HepG2 (cell line): Measurements from ENCODE around the gene ITPR1. TPM values are rescaled to one million over a fixed set of nuclear protein-coding genes. Genes with fewer than 3 reads are reported as not detected.

Source experiments
- FOXA3 ChIP-seq: IDR thresholded peaks from 2 replicates; pipeline ENCODE4 v1.6.1; 2016; ENCODE audit warnings: missing genetic modification reagents, missing compliant biosample characterization
- GZF1 ChIP-seq: sonication (generic); formaldehyde crosslinking; IDR thresholded peaks from 2 replicates; pipeline ENCODE4 v1.5.1; 2020; ENCODE audit warnings: mild to moderate bottlenecking, missing genetic modification reagents
- HNRNPL ChIP-seq: fragments of 200-400 bp; formaldehyde crosslinking; IDR thresholded peaks from 2 replicates; pipeline ENCODE4 v1.6.1; 2017; ENCODE audit warnings: mild to moderate bottlenecking, low read depth, low read length
- JUNB ChIP-seq: sonication (generic); formaldehyde crosslinking; IDR thresholded peaks from 2 replicates; pipeline ENCODE4 v1.8.0; 2022; ENCODE audit warnings: missing genetic modification reagents, mild to moderate bottlenecking, borderline replicate concordance
- MIER2 ChIP-seq: IDR thresholded peaks from 2 replicates; pipeline ENCODE4 v1.6.1; 2016; ENCODE audit warnings: missing biosample characterization, missing genetic modification reagents
- PAWR ChIP-seq: sonication (generic); formaldehyde crosslinking; IDR thresholded peaks from 2 replicates; pipeline ENCODE4 v1.4.0; 2020; ENCODE audit warnings: missing genetic modification reagents, mild to moderate bottlenecking, borderline replicate concordance
- SNRNP70 ChIP-seq: fragments of 200-400 bp; formaldehyde crosslinking; IDR thresholded peaks from 2 replicates; pipeline ENCODE4 v1.6.1; 2017; ENCODE audit warnings: mild to moderate bottlenecking, low read depth, low read length, moderate library complexity
- ZKSCAN1 ChIP-seq: fragments of 150-350 bp; IDR thresholded peaks from 2 replicates; pipeline ENCODE4 v1.6.1; 2014; ENCODE audit warnings: low read length
- polyA plus RNA-seq, 8 experiments: library from polyadenylated mRNA; depleted of rRNA in 3 of 8; stranded (reverse) in 7 of 8; unstranded in 1 of 8; fragments of >200 nt; fragmentation: Illumina TruSeq in 4 of 8; extraction: Trizol in 4 of 8; gene quantifications; 2 replicates each; pipeline versions ENCODE4 v1.2.1 to v1.2.3, GENCODE V29; 2011 to 2016; ENCODE audit warnings: low read depth in 4 of 8, missing spikeins in 1 of 8, mixed read lengths in 1 of 8; ENCODE audit not compliant: insufficient read depth in 1 of 8
- total RNA-seq, 5 experiments: library from RNA; depleted of rRNA; stranded (reverse); fragments of >200 nt; fragmentation: Illumina TruSeq; extraction: Trizol; gene quantifications; 2 replicates each; pipeline ENCODE4 v1.2.3, GENCODE V29; 2016; ENCODE audit warnings: low read depth in 1 of 5
- TF ChIP-seq, protein P1 (sequence below): IDR thresholded peaks from 2 replicates; pipeline ENCODE4 v1.6.1; 2016; ENCODE audit warnings: low read depth, missing genetic modification reagents, missing compliant biosample characterization
- TF ChIP-seq, protein P2 (sequence below): sonication (generic); formaldehyde crosslinking; IDR thresholded peaks from 2 replicates; pipeline ENCODE4 v1.4.0; 2020; ENCODE audit warnings: mild to moderate bottlenecking, missing genetic modification reagents
- TF ChIP-seq, protein P3 (sequence below): sonication (generic); formaldehyde crosslinking; IDR thresholded peaks from 2 replicates; pipeline ENCODE4 v1.4.0; 2020; ENCODE audit warnings: missing genetic modification reagents, borderline replicate concordance

The ITPR1 gene
- total and polyA plus RNA-seq, 2 of the 13 experiments (the other 11 are each of a cell fraction or from before 2014, with no cell fraction given) = 10.0 to 11.4 TPM

DNA sequence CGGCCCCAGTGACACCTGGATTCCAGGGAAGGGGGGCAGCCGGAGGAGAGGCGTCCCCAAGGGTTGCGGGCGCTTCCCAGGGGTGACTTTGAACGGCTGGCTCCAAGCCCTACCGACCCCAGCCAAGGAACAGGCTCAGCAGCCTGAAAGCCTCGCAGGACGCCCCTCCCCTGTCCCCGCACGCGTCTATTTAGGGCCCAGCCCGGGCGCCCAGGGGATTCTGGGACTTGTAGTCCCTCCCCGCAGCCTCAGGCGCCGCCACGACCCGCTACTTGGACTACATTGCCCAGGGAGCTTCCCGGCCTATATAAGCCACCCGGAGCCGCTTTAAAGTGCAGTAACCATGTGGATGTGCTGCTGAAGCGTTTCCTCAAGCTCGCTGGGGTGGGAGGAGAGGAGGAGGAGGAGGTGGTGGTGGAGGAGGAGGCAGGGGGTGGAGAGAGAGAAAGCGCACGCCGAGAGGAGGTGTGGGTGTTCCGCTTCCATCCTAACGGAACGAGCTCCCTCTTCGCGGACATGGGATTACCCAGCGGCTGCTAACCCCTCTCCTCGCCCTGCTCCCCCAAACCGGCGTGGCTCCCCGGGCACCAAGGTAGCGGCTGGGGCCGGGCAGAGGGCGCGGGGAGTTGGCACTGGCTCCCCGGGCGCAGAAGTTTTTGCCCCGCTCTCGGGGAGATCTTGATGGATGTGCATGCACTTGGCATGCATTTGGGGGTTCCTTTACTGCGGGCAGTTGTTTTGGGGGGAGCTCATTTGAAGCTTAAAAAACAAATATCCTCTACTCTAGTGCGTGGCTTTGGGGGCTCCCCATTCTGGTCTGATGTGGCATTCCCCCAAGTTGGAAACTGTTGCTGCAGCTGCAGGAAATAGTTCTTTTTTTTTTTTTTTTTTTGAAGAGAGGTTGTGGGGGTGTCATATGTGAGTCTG is at the start of gene ITPR1 (continued):
- TF ChIP-seq, protein P1, sequence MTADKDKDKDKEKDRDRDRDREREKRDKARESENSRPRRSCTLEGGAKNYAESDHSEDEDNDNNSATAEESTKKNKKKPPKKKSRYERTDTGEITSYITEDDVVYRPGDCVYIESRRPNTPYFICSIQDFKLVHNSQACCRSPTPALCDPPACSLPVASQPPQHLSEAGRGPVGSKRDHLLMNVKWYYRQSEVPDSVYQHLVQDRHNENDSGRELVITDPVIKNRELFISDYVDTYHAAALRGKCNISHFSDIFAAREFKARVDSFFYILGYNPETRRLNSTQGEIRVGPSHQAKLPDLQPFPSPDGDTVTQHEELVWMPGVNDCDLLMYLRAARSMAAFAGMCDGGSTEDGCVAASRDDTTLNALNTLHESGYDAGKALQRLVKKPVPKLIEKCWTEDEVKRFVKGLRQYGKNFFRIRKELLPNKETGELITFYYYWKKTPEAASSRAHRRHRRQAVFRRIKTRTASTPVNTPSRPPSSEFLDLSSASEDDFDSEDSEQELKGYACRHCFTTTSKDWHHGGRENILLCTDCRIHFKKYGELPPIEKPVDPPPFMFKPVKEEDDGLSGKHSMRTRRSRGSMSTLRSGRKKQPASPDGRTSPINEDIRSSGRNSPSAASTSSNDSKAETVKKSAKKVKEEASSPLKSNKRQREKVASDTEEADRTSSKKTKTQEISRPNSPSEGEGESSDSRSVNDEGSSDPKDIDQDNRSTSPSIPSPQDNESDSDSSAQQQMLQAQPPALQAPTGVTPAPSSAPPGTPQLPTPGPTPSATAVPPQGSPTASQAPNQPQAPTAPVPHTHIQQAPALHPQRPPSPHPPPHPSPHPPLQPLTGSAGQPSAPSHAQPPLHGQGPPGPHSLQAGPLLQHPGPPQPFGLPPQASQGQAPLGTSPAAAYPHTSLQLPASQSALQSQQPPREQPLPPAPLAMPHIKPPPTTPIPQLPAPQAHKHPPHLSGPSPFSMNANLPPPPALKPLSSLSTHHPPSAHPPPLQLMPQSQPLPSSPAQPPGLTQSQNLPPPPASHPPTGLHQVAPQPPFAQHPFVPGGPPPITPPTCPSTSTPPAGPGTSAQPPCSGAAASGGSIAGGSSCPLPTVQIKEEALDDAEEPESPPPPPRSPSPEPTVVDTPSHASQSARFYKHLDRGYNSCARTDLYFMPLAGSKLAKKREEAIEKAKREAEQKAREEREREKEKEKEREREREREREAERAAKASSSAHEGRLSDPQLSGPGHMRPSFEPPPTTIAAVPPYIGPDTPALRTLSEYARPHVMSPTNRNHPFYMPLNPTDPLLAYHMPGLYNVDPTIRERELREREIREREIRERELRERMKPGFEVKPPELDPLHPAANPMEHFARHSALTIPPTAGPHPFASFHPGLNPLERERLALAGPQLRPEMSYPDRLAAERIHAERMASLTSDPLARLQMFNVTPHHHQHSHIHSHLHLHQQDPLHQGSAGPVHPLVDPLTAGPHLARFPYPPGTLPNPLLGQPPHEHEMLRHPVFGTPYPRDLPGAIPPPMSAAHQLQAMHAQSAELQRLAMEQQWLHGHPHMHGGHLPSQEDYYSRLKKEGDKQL (CRISPR knock-in tag) = no peak
- TF ChIP-seq HNRNPL = no peak
- TF ChIP-seq JUNB (CRISPR knock-in tag) = no peak
- TF ChIP-seq MIER2 (CRISPR knock-in tag) = no peak
- TF ChIP-seq, protein P2, sequence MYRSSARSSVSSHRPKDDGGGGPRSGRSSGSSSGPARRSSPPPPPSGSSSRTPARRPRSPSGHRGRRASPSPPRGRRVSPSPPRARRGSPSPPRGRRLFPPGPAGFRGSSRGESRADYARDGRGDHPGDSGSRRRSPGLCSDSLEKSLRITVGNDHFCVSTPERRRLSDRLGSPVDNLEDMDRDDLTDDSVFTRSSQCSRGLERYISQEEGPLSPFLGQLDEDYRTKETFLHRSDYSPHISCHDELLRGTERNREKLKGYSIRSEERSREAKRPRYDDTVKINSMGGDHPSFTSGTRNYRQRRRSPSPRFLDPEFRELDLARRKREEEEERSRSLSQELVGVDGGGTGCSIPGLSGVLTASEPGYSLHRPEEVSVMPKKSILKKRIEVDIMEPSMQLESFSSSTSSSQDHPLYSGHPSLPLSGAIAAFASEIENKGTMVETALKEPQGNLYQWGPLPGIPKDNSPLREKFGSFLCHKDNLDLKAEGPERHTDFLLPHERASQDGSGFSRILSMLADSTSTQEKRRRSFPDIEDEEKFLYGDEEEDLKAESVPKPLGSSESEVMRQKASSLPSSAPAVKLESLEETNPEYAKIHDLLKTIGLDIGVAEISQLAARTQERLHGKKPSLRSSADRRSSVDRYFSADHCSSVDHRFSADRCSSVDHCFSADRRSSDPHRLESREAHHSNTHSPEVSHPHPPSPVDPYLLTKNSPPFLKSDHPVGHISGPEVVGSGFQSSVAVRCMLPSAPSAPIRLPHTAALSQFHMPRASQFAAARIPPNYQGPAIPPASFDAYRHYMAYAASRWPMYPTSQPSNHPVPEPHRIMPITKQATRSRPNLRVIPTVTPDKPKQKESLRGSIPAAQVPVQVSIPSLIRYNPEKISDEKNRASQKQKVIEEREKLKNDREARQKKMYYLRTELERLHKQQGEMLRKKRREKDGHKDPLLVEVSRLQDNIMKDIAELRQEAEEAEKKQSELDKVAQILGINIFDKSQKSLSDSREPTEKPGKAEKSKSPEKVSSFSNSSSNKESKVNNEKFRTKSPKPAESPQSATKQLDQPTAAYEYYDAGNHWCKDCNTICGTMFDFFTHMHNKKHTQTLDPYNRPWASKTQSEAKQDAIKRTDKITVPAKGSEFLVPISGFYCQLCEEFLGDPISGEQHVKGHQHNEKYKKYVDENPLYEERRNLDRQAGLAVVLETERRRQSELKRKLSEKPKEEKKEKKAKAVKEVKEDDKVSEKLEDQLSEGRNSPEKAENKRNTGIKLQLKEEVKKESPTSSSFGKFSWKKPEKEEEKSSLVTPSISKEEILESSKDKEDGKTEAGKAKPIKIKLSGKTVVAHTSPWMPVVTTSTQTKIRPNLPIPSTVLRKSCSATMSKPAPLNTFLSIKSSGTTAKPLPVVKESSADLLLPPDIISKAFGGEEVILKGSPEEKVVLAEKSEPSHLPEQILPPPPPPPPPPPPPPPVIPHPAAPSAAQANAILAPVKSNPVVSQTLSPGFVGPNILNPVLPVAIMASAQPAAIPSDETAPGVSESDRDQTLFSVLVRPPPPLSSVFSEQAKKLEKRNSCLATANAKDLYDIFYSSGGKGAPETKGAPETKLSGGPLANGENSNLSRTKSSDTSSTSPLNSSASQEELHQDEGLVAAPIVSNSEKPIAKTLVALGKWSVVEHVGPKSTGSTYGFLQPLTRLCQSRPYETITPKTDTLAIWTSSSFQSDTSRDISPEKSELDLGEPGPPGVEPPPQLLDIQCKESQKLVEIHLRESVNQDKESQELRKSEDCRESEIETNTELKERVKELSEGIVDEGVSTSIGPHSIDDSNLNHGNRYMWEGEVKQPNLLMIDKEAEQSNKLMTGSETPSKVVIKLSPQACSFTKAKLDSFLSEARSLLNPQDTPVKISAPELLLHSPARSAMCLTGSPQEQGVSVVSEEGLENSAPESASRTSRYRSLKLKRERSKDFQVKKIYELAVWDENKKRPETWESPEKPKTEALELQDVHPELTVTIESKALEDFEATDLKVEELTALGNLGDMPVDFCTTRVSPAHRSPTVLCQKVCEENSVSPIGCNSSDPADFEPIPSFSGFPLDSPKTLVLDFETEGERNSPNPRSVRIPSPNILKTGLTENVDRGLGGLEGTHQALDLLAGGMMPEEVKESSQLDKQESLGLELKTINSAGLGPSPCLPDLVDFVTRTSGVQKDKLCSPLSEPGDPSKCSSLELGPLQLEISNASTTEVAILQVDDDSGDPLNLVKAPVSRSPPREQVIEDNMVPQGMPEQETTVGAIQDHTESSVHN (CRISPR knock-in tag) = 0 out of 2 replicates have a peak, but pooled peaks have one; percentile 62
- TF ChIP-seq PAWR (CRISPR knock-in tag) = no peak
- no peak; the same call in none of the 2 replicates for TF ChIP-seq FOXA3 (CRISPR knock-in tag)
- no peak for TF ChIP-seq SNRNP70
- no peak; the same call in 1 of the 2 replicates for TF ChIP-seq ZKSCAN1
- no peak for TF ChIP-seq GZF1
- TF ChIP-seq, protein P3, sequence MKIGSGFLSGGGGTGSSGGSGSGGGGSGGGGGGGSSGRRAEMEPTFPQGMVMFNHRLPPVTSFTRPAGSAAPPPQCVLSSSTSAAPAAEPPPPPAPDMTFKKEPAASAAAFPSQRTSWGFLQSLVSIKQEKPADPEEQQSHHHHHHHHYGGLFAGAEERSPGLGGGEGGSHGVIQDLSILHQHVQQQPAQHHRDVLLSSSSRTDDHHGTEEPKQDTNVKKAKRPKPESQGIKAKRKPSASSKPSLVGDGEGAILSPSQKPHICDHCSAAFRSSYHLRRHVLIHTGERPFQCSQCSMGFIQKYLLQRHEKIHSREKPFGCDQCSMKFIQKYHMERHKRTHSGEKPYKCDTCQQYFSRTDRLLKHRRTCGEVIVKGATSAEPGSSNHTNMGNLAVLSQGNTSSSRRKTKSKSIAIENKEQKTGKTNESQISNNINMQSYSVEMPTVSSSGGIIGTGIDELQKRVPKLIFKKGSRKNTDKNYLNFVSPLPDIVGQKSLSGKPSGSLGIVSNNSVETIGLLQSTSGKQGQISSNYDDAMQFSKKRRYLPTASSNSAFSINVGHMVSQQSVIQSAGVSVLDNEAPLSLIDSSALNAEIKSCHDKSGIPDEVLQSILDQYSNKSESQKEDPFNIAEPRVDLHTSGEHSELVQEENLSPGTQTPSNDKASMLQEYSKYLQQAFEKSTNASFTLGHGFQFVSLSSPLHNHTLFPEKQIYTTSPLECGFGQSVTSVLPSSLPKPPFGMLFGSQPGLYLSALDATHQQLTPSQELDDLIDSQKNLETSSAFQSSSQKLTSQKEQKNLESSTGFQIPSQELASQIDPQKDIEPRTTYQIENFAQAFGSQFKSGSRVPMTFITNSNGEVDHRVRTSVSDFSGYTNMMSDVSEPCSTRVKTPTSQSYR (CRISPR knock-in tag) = no peak
